GM12878 (cell line): Measurements from ENCODE around the gene ZNF302. TPM values are rescaled to one million over a fixed set of nuclear protein-coding genes. Genes with fewer than 3 reads are reported as not detected.

Experiments
- BRCA1 ChIP-seq: IDR thresholded peaks from 2 replicates; pipeline ENCODE4 v1.6.1; 2011; ENCODE audit warnings: low read depth, low read length, improper control_type of control experiment
- CBX5 ChIP-seq: sonication (generic); IDR thresholded peaks from 2 replicates; pipeline ENCODE4 v1.6.1; 2016; ENCODE audit warnings: low read depth, moderate library complexity, mild to moderate bottlenecking, inconsistent platforms
- DPF2 ChIP-seq: fragments of 450-650 bp; IDR thresholded peaks from 2 replicates; pipeline ENCODE4 v1.6.1; 2017; ENCODE audit warnings: mild to moderate bottlenecking
- EED ChIP-seq: sonication (generic); IDR thresholded peaks from 2 replicates; pipeline ENCODE4 v1.6.1; 2016; ENCODE audit warnings: antibody characterized with exemption, low read depth
- FOS ChIP-seq: IDR thresholded peaks from 3 replicates; pipeline ENCODE4 v1.6.1; 2011; ENCODE audit warnings: borderline replicate concordance; ENCODE audit not compliant: insufficient read length; ENCODE audit errors: extremely low read depth
- GATAD2B ChIP-seq: fragments of 450-650 bp; conservative IDR thresholded peaks from 2 replicates; pipeline ENCODE4 v1.6.1; 2017; ENCODE audit warnings: low read depth, mild to moderate bottlenecking, moderate library complexity
- HCFC1 ChIP-seq: fragments of 150-350 bp; IDR thresholded peaks from 2 replicates; pipeline ENCODE4 v1.6.1; 2014; ENCODE audit warnings: low read length
- HDAC2 ChIP-seq: fragments of 200-600 bp; sonication (generic); IDR thresholded peaks from 2 replicates; pipeline ENCODE4 v1.6.1; 2017
- IRF4 ChIP-seq: IDR thresholded peaks from 2 replicates; pipeline ENCODE4 v1.6.1; 2011; ENCODE audit warnings: low read depth, low read length
- LARP7 ChIP-seq: fragments of 450-650 bp; IDR thresholded peaks from 2 replicates; pipeline ENCODE4 v1.6.1; 2017; ENCODE audit warnings: mild to moderate bottlenecking
- MXI1 ChIP-seq: fragments of 150-350 bp; IDR thresholded peaks from 2 replicates; pipeline ENCODE4 v1.6.1; 2011; ENCODE audit warnings: low read depth, mild to moderate bottlenecking, inconsistent platforms, low read length, improper control_type of control experiment
- MYB ChIP-seq: fragments of 150-350 bp; IDR thresholded peaks from 2 replicates; pipeline ENCODE4 v1.6.1; 2014; ENCODE audit warnings: mild to moderate bottlenecking, low read depth, low read length, borderline replicate concordance
- NR2F1 ChIP-seq: fragments of 450-650 bp; conservative IDR thresholded peaks from 2 replicates; pipeline ENCODE4 v1.6.1; 2017; ENCODE audit warnings: mild to moderate bottlenecking
- RAD51 ChIP-seq: fragments of 450-650 bp; IDR thresholded peaks from 2 replicates; pipeline ENCODE4 v1.6.1; 2016; ENCODE audit warnings: moderate library complexity, mild to moderate bottlenecking, inconsistent platforms
- RCOR1 ChIP-seq: conservative IDR thresholded peaks from 2 replicates; pipeline ENCODE4 v1.6.1; 2012; ENCODE audit warnings: low read depth, low read length, improper control_type of control experiment
- SMAD5 ChIP-seq: IDR thresholded peaks from 2 replicates; pipeline ENCODE4 v1.6.1; 2016; ENCODE audit warnings: antibody characterized with exemption, low read depth
- TAF1 ChIP-seq: IDR thresholded peaks from 2 replicates; pipeline ENCODE4 v1.6.1; 2011; ENCODE audit warnings: mild to moderate bottlenecking, low read depth, low read length, borderline replicate concordance
- TCF7 ChIP-seq: IDR thresholded peaks from 2 replicates; pipeline ENCODE4 v1.6.1; 2014; ENCODE audit warnings: antibody characterized with exemption, borderline replicate concordance
- ZSCAN29 ChIP-seq: fragments of 450-650 bp; IDR thresholded peaks from 2 replicates; pipeline ENCODE4 v1.6.1; 2017; ENCODE audit warnings: mild to moderate bottlenecking, moderate library complexity
- polyA plus RNA-seq, 11 experiments: library from polyadenylated mRNA; depleted of rRNA in 4 of 11; unstranded in 6 of 11; stranded (reverse) in 5 of 11; fragments of >200 nt; fragmentation: Nextera tagmentation in 4 of 11; fragmentation: Illumina TruSeq in 1 of 11; extraction: Ambion mirVana in 4 of 11; extraction: Trizol in 1 of 11; gene quantifications; 1 replicate in 1 of 11; 2 replicates in 10 of 11; pipeline versions ENCODE4 v1.2.1 to v1.2.3, GENCODE V29; 2011 to 2016; ENCODE audit warnings: inconsistent platforms in 2 of 11, missing spikeins in 2 of 11, low read depth in 1 of 11
- total RNA-seq, 4 experiments: library from RNA; depleted of rRNA in 3 of 4; stranded (reverse); fragments of >200 nt in 3 of 4; fragmentation: Illumina TruSeq in 1 of 4; extraction: Trizol in 1 of 4; gene quantifications; 2 replicates each; pipeline versions ENCODE4 v1.2.1 to v1.2.3, GENCODE V29; 2013 to 2021
- TF ChIP-seq, protein P1 (sequence below): fragments of 450-650 bp; IDR thresholded peaks from 2 replicates; pipeline ENCODE4 v1.6.1; 2016; ENCODE audit warnings: mild to moderate bottlenecking
- TF ChIP-seq, protein P2 (sequence below): fragments of 450-650 bp; IDR thresholded peaks from 2 replicates; pipeline ENCODE4 v1.6.1; 2017; ENCODE audit warnings: borderline replicate concordance
- TF ChIP-seq, protein P3 (sequence below): fragments of 450-650 bp; IDR thresholded peaks from 2 replicates; pipeline ENCODE4 v1.6.1; 2017; ENCODE audit warnings: mild to moderate bottlenecking, moderate library complexity
- TF ChIP-seq, protein P4 (sequence below): IDR thresholded peaks from 2 replicates; pipeline ENCODE4 v1.6.1; 2012; ENCODE audit warnings: low read depth, low read length, improper control_type of control experiment
- TF ChIP-seq, protein P5 (sequence below): IDR thresholded peaks from 2 replicates; pipeline ENCODE4 v1.6.1; 2011; ENCODE audit warnings: low read depth, mild to moderate bottlenecking, low read length, moderate library complexity, borderline replicate concordance; ENCODE audit errors: extremely low read depth

Gene ZNF302
- total and polyA plus RNA-seq, 10 of the 15 experiments (the other 5 are each of a cell fraction or from before 2014, with no cell fraction given): 8.4 to 35.4 (median 19.7) TPM

DNA sequence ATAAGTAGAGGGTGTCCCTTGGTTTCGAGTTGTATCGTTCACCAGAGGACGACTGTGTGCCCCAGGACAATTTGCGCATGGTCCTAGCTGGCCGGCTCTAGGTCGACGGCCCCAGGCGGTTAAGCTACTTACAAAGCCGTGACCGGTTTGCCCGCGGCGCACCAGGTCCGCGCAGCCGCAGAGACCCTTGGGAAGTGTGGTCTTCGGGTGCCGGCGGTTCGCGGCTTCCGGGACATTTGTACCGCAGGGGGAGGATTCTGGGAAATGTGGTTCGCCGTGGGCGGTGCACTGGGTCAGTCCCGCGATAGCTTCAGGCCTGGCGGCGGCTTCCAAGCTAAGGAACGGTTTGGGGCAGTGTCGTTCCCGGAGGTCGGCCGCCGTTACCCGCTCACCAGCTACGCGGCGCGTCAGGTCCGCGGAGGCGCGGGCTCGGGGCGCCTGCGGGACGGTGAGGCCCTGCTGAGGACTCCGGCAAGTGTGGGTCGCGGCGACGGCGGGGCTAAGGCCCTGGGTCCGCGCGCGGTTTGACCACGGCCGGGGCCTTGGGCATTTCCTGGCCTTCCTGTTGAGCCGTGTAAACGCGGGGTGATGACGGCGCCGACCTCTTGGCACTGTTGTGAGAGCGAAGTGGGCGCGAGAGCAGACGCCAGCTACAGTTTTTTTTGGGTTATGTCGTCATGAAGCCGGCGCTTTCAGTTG is at the start of gene ZNF302 (continued):
- TF ChIP-seq HDAC2 (no peak), NR2F1 (peak; percentile 90), FOS (no peak), MYB (no peak), TAF1 (peak; percentile 51; the same call in 1 of the 2 replicates), SMAD5 (peak; percentile 75; the same call in 1 of the 2 replicates), CBX5 (peak; percentile 44; the same call in 1 of the 2 replicates), HCFC1 (peak; percentile 78), LARP7 (peak; percentile 92), ZSCAN29 (peak; percentile 49; the same call in 1 of the 2 replicates), DPF2 (peak; percentile 84), EED (no peak), GATAD2B (peak; percentile 69; the same call in 1 of the 2 replicates), MXI1 (peak; percentile 65), RCOR1 (0 out of 2 replicates have a peak, but pooled peaks have one; percentile 87), IRF4 (peak; percentile 56; the same call in 1 of the 2 replicates), BRCA1 (peak; percentile 53), TCF7 (no peak), RAD51 (no peak)
- TF ChIP-seq, protein P1, sequence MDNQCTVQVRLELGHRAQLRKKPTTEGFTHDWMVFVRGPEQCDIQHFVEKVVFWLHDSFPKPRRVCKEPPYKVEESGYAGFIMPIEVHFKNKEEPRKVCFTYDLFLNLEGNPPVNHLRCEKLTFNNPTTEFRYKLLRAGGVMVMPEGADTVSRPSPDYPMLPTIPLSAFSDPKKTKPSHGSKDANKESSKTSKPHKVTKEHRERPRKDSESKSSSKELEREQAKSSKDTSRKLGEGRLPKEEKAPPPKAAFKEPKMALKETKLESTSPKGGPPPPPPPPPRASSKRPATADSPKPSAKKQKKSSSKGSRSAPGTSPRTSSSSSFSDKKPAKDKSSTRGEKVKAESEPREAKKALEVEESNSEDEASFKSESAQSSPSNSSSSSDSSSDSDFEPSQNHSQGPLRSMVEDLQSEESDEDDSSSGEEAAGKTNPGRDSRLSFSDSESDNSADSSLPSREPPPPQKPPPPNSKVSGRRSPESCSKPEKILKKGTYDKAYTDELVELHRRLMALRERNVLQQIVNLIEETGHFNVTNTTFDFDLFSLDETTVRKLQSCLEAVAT: peak; percentile 2; the same call in 1 of the 2 replicates
- TF ChIP-seq, protein P2, sequence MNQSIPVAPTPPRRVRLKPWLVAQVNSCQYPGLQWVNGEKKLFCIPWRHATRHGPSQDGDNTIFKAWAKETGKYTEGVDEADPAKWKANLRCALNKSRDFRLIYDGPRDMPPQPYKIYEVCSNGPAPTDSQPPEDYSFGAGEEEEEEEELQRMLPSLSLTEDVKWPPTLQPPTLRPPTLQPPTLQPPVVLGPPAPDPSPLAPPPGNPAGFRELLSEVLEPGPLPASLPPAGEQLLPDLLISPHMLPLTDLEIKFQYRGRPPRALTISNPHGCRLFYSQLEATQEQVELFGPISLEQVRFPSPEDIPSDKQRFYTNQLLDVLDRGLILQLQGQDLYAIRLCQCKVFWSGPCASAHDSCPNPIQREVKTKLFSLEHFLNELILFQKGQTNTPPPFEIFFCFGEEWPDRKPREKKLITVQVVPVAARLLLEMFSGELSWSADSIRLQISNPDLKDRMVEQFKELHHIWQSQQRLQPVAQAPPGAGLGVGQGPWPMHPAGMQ: no peak
- TF ChIP-seq, protein P3, sequence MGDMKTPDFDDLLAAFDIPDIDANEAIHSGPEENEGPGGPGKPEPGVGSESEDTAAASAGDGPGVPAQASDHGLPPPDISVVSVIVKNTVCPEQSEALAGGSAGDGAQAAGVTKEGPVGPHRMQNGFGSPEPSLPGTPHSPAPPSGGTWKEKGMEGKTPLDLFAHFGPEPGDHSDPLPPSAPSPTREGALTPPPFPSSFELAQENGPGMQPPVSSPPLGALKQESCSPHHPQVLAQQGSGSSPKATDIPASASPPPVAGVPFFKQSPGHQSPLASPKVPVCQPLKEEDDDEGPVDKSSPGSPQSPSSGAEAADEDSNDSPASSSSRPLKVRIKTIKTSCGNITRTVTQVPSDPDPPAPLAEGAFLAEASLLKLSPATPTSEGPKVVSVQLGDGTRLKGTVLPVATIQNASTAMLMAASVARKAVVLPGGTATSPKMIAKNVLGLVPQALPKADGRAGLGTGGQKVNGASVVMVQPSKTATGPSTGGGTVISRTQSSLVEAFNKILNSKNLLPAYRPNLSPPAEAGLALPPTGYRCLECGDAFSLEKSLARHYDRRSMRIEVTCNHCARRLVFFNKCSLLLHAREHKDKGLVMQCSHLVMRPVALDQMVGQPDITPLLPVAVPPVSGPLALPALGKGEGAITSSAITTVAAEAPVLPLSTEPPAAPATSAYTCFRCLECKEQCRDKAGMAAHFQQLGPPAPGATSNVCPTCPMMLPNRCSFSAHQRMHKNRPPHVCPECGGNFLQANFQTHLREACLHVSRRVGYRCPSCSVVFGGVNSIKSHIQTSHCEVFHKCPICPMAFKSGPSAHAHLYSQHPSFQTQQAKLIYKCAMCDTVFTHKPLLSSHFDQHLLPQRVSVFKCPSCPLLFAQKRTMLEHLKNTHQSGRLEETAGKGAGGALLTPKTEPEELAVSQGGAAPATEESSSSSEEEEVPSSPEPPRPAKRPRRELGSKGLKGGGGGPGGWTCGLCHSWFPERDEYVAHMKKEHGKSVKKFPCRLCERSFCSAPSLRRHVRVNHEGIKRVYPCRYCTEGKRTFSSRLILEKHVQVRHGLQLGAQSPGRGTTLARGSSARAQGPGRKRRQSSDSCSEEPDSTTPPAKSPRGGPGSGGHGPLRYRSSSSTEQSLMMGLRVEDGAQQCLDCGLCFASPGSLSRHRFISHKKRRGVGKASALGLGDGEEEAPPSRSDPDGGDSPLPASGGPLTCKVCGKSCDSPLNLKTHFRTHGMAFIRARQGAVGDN: peak; percentile 69
- TF ChIP-seq, protein P4, sequence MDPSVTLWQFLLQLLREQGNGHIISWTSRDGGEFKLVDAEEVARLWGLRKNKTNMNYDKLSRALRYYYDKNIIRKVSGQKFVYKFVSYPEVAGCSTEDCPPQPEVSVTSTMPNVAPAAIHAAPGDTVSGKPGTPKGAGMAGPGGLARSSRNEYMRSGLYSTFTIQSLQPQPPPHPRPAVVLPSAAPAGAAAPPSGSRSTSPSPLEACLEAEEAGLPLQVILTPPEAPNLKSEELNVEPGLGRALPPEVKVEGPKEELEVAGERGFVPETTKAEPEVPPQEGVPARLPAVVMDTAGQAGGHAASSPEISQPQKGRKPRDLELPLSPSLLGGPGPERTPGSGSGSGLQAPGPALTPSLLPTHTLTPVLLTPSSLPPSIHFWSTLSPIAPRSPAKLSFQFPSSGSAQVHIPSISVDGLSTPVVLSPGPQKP: peak; percentile 45
- TF ChIP-seq, protein P5, sequence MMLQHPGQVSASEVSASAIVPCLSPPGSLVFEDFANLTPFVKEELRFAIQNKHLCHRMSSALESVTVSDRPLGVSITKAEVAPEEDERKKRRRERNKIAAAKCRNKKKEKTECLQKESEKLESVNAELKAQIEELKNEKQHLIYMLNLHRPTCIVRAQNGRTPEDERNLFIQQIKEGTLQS: peak; percentile 19; the same call in 1 of the 2 replicates
